GM18519 (cell line): Measurements from ENCODE around the gene USP53.
"Not testable (repeated sequence)": the region's sequence is repeated elsewhere in the genome, so short reads cannot be mapped to it uniquely, and the experiment has no call there.

Experiments used
- ATAC-seq: cut with Tn5 transposase; IDR thresholded peaks from one replicate; pipeline ENCODE4 v1.9.1; 2021; ENCODE audit warnings: mild to moderate bottlenecking, moderate library complexity; ENCODE audit not compliant: unreplicated experiment, low FRiP score

The USP53 gene

GRCh38 chr4:119212234-119212963, at the start of gene USP53:
Gene USP53 (plus strand): TSS chr4:119212713. CDS start chr4:119239760, 27,047 bp downstream.
- peak; percentile 87 for ATAC-seq

- no peak for ATAC-seq
These were observed 46.7 kb upstream of the USP53 start for GRCh38 chr4:119165767-119166166.

GRCh38 chr4:119170195-119170594, 42.3 kb upstream of the USP53 start:
- no peak for ATAC-seq

GRCh38 chr4:119172223-119172622, 40.3 kb upstream of the USP53 start:
- no peak for ATAC-seq

- ATAC-seq: not testable (repeated sequence)
These were observed 38.7 kb upstream of the USP53 start for GRCh38 chr4:119173729-119174361.

- no peak for ATAC-seq
These were observed 33.5 kb upstream of the USP53 start for GRCh38 chr4:119179011-119179410.

- no peak for ATAC-seq
These were observed 28.4 kb upstream of the USP53 start for GRCh38 chr4:119184128-119184527.

- no peak for ATAC-seq
These were observed 22.9 kb upstream of the USP53 start for GRCh38 chr4:119189638-119190037.

- no peak for ATAC-seq
These were observed 22.2 kb upstream of the USP53 start for GRCh38 chr4:119190354-119190753.

GRCh38 chr4:119191505-119191904, 21.0 kb upstream of the USP53 start:
- no peak for ATAC-seq

- no peak for ATAC-seq
These were observed 14.7 kb upstream of the USP53 start for GRCh38 chr4:119197772-119198212.

GRCh38 chr4:119204916-119205315, 7.6 kb upstream of the USP53 start:
- ATAC-seq: no peak

- ATAC-seq: no peak
These were observed 6.8 kb upstream of the USP53 start for GRCh38 chr4:119205690-119206089.

GRCh38 chr4:119206178-119206577, 6.3 kb upstream of the USP53 start:
- ATAC-seq: no peak

GRCh38 chr4:119207051-119207450, 5.5 kb upstream of the USP53 start:
- no peak for ATAC-seq

- no peak for ATAC-seq
These were observed 3.4 kb upstream of the USP53 start for GRCh38 chr4:119209077-119209476.

GRCh38 chr4:119209586-119209985, 2.9 kb upstream of the USP53 start:
- no peak for ATAC-seq

- no peak for ATAC-seq
These were observed 1.7 kb upstream of the USP53 start for GRCh38 chr4:119210775-119211174.

- ATAC-seq: peak; percentile 12
These were observed 663 bp upstream of the USP53 start for GRCh38 chr4:119211867-119212233.

GRCh38 chr4:119212964-119213606, 572 bp downstream of the USP53 start:
- ATAC-seq: peak; percentile 36

- no peak for ATAC-seq
These were observed 5.6 kb downstream of the USP53 start for GRCh38 chr4:119218093-119218492.

- ATAC-seq: no peak
These were observed 8.9 kb downstream of the USP53 start for GRCh38 chr4:119221412-119221811.
